IPS-20b (cell line): ENCODE results near the gene RAP1GAP.

ENCODE experiments used
- H3K27ac ChIP-seq: one replicate; pipeline ENCODE4 v1.5.1; 2013; ENCODE audit warnings: low read length
- H3K27me3 ChIP-seq: 2 replicates; pipeline ENCODE4 v1.6.1; 2013; ENCODE audit warnings: mild to moderate bottlenecking, low read length, inconsistent platforms; ENCODE audit not compliant: insufficient read depth
- H3K36me3 ChIP-seq: 2 replicates; pipeline ENCODE4 v1.6.1; 2013; ENCODE audit warnings: low read depth, mild to moderate bottlenecking, inconsistent platforms, low read length, moderate library complexity; ENCODE audit not compliant: insufficient read depth
- H3K4me1 ChIP-seq: 2 replicates; pipeline ENCODE4 v1.6.1; 2013; ENCODE audit warnings: mild to moderate bottlenecking, control low read depth, inconsistent platforms, low read length, moderate library complexity; ENCODE audit not compliant: insufficient read depth
- H3K4me3 ChIP-seq: 2 replicates; pipeline ENCODE4 v1.5.1; 2013; ENCODE audit warnings: mild to moderate bottlenecking, low read length, inconsistent platforms
- H3K9ac ChIP-seq: 2 replicates; pipeline ENCODE4 v1.6.1; 2013; ENCODE audit warnings: low read depth, mild to moderate bottlenecking, inconsistent platforms, low read length, moderate library complexity
- H3K9me3 ChIP-seq: 2 replicates; pipeline ENCODE4 v1.6.1; 2013; ENCODE audit warnings: mild to moderate bottlenecking, low read depth, low read length, inconsistent platforms; ENCODE audit not compliant: insufficient read depth

The RAP1GAP gene

GRCh38 chr1:21574466-21575151, 94.5 kb downstream of the RAP1GAP start:
- H3K9ac ChIP-seq: peak overlapping the region; percentile 35; the same call in 1 of the 2 replicates
- H3K4me1 ChIP-seq: peaks cover 9% of the 10 kb centered on the region; the same call in 1 of the 2 replicates
- no peak overlapping the region for H3K27ac ChIP-seq
- H3K9me3 ChIP-seq: no peaks in the 10 kb centered on the region
- H3K27me3 ChIP-seq: no peaks in the 10 kb centered on the region; the same call in 1 of the 2 replicates
- no peak overlapping the region for H3K4me3 ChIP-seq
- H3K36me3 ChIP-seq: peaks cover 4% of the 10 kb centered on the region; the same call in 1 of the 2 replicates

- H3K4me3 ChIP-seq: no peak overlapping the region
- no peak overlapping the region for H3K9ac ChIP-seq
- peaks cover 9% of the 10 kb centered on the region; the same call in 1 of the 2 replicates for H3K4me1 ChIP-seq
- no peaks in the 10 kb centered on the region for H3K27me3 ChIP-seq
- H3K9me3 ChIP-seq: no peaks in the 10 kb centered on the region
- H3K36me3 ChIP-seq: peaks cover 4% of the 10 kb centered on the region; the same call in 1 of the 2 replicates
- no peak overlapping the region for H3K27ac ChIP-seq
Measured at GRCh38 chr1:21573971-21574465, 95.1 kb downstream of the RAP1GAP start.

- H3K27ac ChIP-seq: no peak overlapping the region
- no peak overlapping the region for H3K9ac ChIP-seq
- H3K9me3 ChIP-seq: no peaks in the 10 kb centered on the region
- H3K36me3 ChIP-seq: peaks cover 4% of the 10 kb centered on the region; the same call in 1 of the 2 replicates
- H3K4me1 ChIP-seq: peaks cover 9% of the 10 kb centered on the region; the same call in 1 of the 2 replicates
- H3K4me3 ChIP-seq: no peak overlapping the region
- no peaks in the 10 kb centered on the region for H3K27me3 ChIP-seq
Measured at GRCh38 chr1:21573475-21573874, 95.7 kb downstream of the RAP1GAP start.

- Histone ChIP-seq H3K36me3 (peaks cover 8% of the 10 kb centered on the region), H3K27me3 (no peaks in the 10 kb centered on the region), H3K4me3 (no peak overlapping the region), H3K9me3 (no peaks in the 10 kb centered on the region), H3K9ac (no peak overlapping the region), H3K27ac (no peak overlapping the region), H3K4me1 (peaks cover 9% of the 10 kb centered on the region; the same call in 1 of the 2 replicates)
Measured at GRCh38 chr1:21572735-21573277, 96.4 kb downstream of the RAP1GAP start.

GRCh38 chr1:21572221-21572620, 96.9 kb downstream of the RAP1GAP start:
- H3K27me3 ChIP-seq: no peaks in the 10 kb centered on the region
- no peak overlapping the region for H3K9ac ChIP-seq

GRCh38 chr1:21570885-21571284, 98.3 kb downstream of the RAP1GAP start:
- H3K9me3 ChIP-seq: no peaks in the 10 kb centered on the region
- no peak overlapping the region for H3K9ac ChIP-seq
- H3K36me3 ChIP-seq: peaks cover 10% of the 10 kb centered on the region
- H3K27ac ChIP-seq: no peak overlapping the region
- H3K4me3 ChIP-seq: no peak overlapping the region
- H3K27me3 ChIP-seq: no peaks in the 10 kb centered on the region
- H3K4me1 ChIP-seq: peaks cover 9% of the 10 kb centered on the region; the same call in 1 of the 2 replicates

More at GRCh38 chr1:21572221-21572620, 96.9 kb downstream of the RAP1GAP start:
- no peaks in the 10 kb centered on the region for H3K9me3 ChIP-seq
- peaks cover 10% of the 10 kb centered on the region for H3K36me3 ChIP-seq
- no peak overlapping the region for H3K4me3 ChIP-seq
- H3K27ac ChIP-seq: no peak overlapping the region
- peaks cover 9% of the 10 kb centered on the region; the same call in 1 of the 2 replicates for H3K4me1 ChIP-seq

GRCh38 chr1:21570528-21570875, 98.7 kb downstream of the RAP1GAP start:
- no peak overlapping the region for H3K4me3 ChIP-seq
- H3K27ac ChIP-seq: no peak overlapping the region
- H3K9ac ChIP-seq: no peak overlapping the region
- H3K4me1 ChIP-seq: peaks cover 9% of the 10 kb centered on the region; the same call in 1 of the 2 replicates
- no peaks in the 10 kb centered on the region for H3K27me3 ChIP-seq
- H3K9me3 ChIP-seq: no peaks in the 10 kb centered on the region
- H3K36me3 ChIP-seq: peaks cover 12% of the 10 kb centered on the region

- Histone ChIP-seq H3K4me3 (no peak overlapping the region), H3K27ac (no peak overlapping the region), H3K27me3 (no peaks in the 10 kb centered on the region), H3K36me3 (peaks cover 17% of the 10 kb centered on the region), H3K9me3 (no peaks in the 10 kb centered on the region), H3K9ac (no peak overlapping the region; the same call in 1 of the 2 replicates), H3K4me1 (peaks cover 7% of the 10 kb centered on the region; the same call in 1 of the 2 replicates)
Measured at GRCh38 chr1:21569820-21570527, 99.2 kb downstream of the RAP1GAP start.

- Histone ChIP-seq H3K27me3 (no peaks in the 10 kb centered on the region), H3K9ac (no peak overlapping the region), H3K27ac (no peak overlapping the region), H3K4me3 (no peak overlapping the region), H3K9me3 (no peaks in the 10 kb centered on the region), H3K4me1 (no peaks in the 10 kb centered on the region), H3K36me3 (peaks cover 25% of the 10 kb centered on the region)
Measured at GRCh38 chr1:21568809-21569385, 100.3 kb downstream of the RAP1GAP start.

GRCh38 chr1:21568006-21568746, 101.0 kb downstream of the RAP1GAP start:
- H3K4me1 ChIP-seq: no peaks in the 10 kb centered on the region

More at GRCh38 chr1:21568006-21568746, 101.0 kb downstream of the RAP1GAP start:
- Histone ChIP-seq H3K27me3 (no peaks in the 10 kb centered on the region), H3K9ac (no peak overlapping the region), H3K27ac (no peak overlapping the region), H3K9me3 (no peaks in the 10 kb centered on the region), H3K4me3 (no peak overlapping the region), H3K36me3 (peaks cover 29% of the 10 kb centered on the region)
